HepG2 (cell line): ENCODE measurements around the gene C19orf73. TPM values are rescaled to one million over a fixed set of nuclear protein-coding genes. Genes with fewer than 3 reads are reported as not detected.

ENCODE experiments used
- BCL3 ChIP-seq: sonication (generic); formaldehyde crosslinking; IDR thresholded peaks from 2 replicates; pipeline ENCODE4 v1.5.1; 2020; ENCODE audit warnings: mild to moderate bottlenecking, missing genetic modification reagents, moderate library complexity
- EP300 ChIP-seq, 3 experiments: sonication (generic) in 1 of 3; formaldehyde crosslinking in 1 of 3; IDR thresholded peaks; 2 replicates each; pipeline versions ENCODE4 v1.5.1 to v1.6.1; 2011 to 2020; ENCODE audit warnings: low read depth in 2 of 3, low read length in 2 of 3, borderline replicate concordance in 1 of 3, improper control_type of control experiment in 1 of 3, mild to moderate bottlenecking in 1 of 3, missing genetic modification reagents in 1 of 3, moderate library complexity in 1 of 3
- FOXP1 ChIP-seq, 2 experiments: fragments of 450-650 bp in 1 of 2; IDR thresholded peaks; 2 replicates each; pipeline ENCODE4 v1.6.1; 2017 to 2018; ENCODE audit warnings: antibody characterized with exemption in 1 of 2
- HMGA1 ChIP-seq: sonication (generic); formaldehyde crosslinking; conservative IDR thresholded peaks from 2 replicates; pipeline ENCODE4 v1.4.0; 2020; ENCODE audit warnings: missing genetic modification reagents
- KLF16 ChIP-seq, 2 experiments: sonication (generic) in 1 of 2; formaldehyde crosslinking in 1 of 2; IDR thresholded peaks; 2 replicates each; pipeline versions ENCODE4 v1.6.1 to v1.8.0; 2016 to 2023; ENCODE audit warnings: missing genetic modification reagents in 2 of 2, missing compliant biosample characterization in 1 of 2
- LBX2 ChIP-seq: sonication (generic); formaldehyde crosslinking; IDR thresholded peaks from 2 replicates; pipeline ENCODE4 v1.5.0; 2020; ENCODE audit warnings: missing genetic modification reagents, mild to moderate bottlenecking, borderline replicate concordance
- MXD1 ChIP-seq: sonication (generic); formaldehyde crosslinking; IDR thresholded peaks from 2 replicates; pipeline ENCODE4 v1.4.0; 2020; ENCODE audit warnings: mild to moderate bottlenecking, missing genetic modification reagents
- POGZ ChIP-seq: sonication (generic); formaldehyde crosslinking; IDR thresholded peaks from 2 replicates; pipeline ENCODE4 v1.4.0; 2020; ENCODE audit warnings: mild to moderate bottlenecking, missing genetic modification reagents
- SMAD3 ChIP-seq: sonication (generic); formaldehyde crosslinking; IDR thresholded peaks from 2 replicates; pipeline ENCODE4 v1.4.0; 2020; ENCODE audit warnings: missing genetic modification reagents
- SPEN ChIP-seq: sonication (generic); formaldehyde crosslinking; IDR thresholded peaks from 2 replicates; pipeline ENCODE4 v1.5.1; 2020; ENCODE audit warnings: low read depth, mild to moderate bottlenecking, missing genetic modification reagents
- WIZ ChIP-seq: sonication (generic); formaldehyde crosslinking; IDR thresholded peaks from 2 replicates; pipeline ENCODE4 v1.5.1; 2020; ENCODE audit warnings: mild to moderate bottlenecking, missing genetic modification reagents
- ZBTB2 ChIP-seq: sonication (generic); formaldehyde crosslinking; IDR thresholded peaks from 2 replicates; pipeline ENCODE4 v1.8.0; 2022; ENCODE audit warnings: low read depth, missing genetic modification reagents
- ZFY ChIP-seq: sonication (generic); formaldehyde crosslinking; IDR thresholded peaks from 2 replicates; pipeline ENCODE4 v1.4.0; 2020; ENCODE audit warnings: missing genetic modification reagents
- ZMAT3 ChIP-seq: sonication (generic); formaldehyde crosslinking; conservative IDR thresholded peaks from 2 replicates; pipeline ENCODE4 v1.7.0; 2021; ENCODE audit warnings: missing genetic modification reagents
- ZNF382 ChIP-seq: sonication (generic); formaldehyde crosslinking; IDR thresholded peaks from 2 replicates; pipeline ENCODE4 v1.5.0; 2020; ENCODE audit warnings: missing genetic modification reagents, mild to moderate bottlenecking, borderline replicate concordance
- ZNF383 ChIP-seq: sonication (generic); formaldehyde crosslinking; IDR thresholded peaks from 2 replicates; pipeline ENCODE4 v1.4.0; 2020; ENCODE audit warnings: missing genetic modification reagents, mild to moderate bottlenecking, borderline replicate concordance
- polyA plus RNA-seq, 8 experiments: library from polyadenylated mRNA; depleted of rRNA in 3 of 8; stranded (reverse) in 7 of 8; unstranded in 1 of 8; fragments of >200 nt; fragmentation: Illumina TruSeq in 4 of 8; extraction: Trizol in 4 of 8; gene quantifications; 2 replicates each; pipeline versions ENCODE4 v1.2.1 to v1.2.3, GENCODE V29; 2011 to 2016; ENCODE audit warnings: low read depth in 4 of 8, missing spikeins in 1 of 8, mixed read lengths in 1 of 8; ENCODE audit not compliant: insufficient read depth in 1 of 8
- total RNA-seq, 5 experiments: library from RNA; depleted of rRNA; stranded (reverse); fragments of >200 nt; fragmentation: Illumina TruSeq; extraction: Trizol; gene quantifications; 2 replicates each; pipeline ENCODE4 v1.2.3, GENCODE V29; 2016; ENCODE audit warnings: low read depth in 1 of 5
- TF ChIP-seq, protein P1 (sequence below): sonication (generic); formaldehyde crosslinking; IDR thresholded peaks from 2 replicates; pipeline ENCODE4 v1.9.0; 2021; ENCODE audit warnings: missing genetic modification reagents, borderline replicate concordance
- TF ChIP-seq, protein P2 (sequence below): sonication (generic); formaldehyde crosslinking; IDR thresholded peaks from 2 replicates; pipeline ENCODE4 v1.8.0; 2022; ENCODE audit warnings: mild to moderate bottlenecking, missing genetic modification reagents, moderate library complexity

Gene C19orf73
- total and polyA plus RNA-seq, 2 of the 13 experiments (the other 11 are each of a cell fraction or from before 2014, with no cell fraction given) = 1.4 to 1.5 TPM

DNA sequence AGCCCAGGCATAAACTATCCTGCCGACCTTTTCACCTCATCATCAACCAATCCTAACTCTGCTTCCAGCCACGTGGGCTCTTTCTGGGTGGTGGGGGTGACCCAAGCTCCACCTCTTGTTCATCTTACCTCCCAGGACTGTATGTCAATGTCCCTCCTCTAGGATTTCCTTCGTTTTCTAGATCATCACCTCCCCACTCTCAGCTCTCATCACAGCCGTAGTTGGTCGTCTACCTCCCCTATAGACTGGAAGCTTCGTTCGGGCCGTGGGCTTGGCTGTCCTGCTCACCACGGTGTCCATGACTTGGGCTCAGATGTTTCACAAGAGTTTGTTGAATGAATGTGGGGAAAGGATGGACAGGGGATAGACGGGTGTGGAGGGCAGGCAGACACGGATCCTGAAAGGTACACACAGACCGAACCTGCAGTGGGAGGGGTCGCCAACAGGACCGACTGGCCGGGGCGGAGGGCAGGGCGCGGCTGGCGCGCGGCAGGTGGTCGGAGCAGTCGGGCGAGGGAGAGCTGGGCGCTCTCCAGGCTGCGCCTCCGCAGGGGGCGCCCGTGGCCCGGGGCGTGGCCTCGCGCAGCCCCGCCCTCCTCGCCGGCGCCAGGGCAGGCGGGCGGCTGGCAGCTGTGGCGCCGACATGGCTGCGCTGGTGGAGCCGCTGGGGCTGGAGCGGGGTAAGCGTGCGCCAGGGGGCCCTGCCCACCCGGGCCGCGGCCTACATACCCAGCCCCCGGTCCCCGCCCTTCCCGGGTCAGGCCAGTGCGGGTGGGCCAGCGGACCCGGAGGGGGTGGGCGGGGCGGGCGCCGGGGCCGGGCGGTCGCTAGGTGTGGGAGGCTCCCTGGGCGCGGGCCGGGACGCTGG is 4.9 kb downstream of the C19orf73 start, which contains the start of gene LIN7B (continued):
- TF ChIP-seq ZNF383 (CRISPR knock-in tag) = no peak
- no peak; a peak in 1 of 4 replicates for TF ChIP-seq EP300 (IDR thresholded peaks at IDR 0.05; ENCODE audit: low read depth in 2 of 2, low read length in 2 of 2)
- no peak for TF ChIP-seq EP300 (CRISPR knock-in tag; IDR thresholded peaks at IDR 0.05; ENCODE audit: borderline replicate concordance)
- TF ChIP-seq SPEN = no peak; the same call in 1 of the 2 replicates
- TF ChIP-seq ZFY (CRISPR knock-in tag) = no peak; the same call in 1 of the 2 replicates
- no peak for TF ChIP-seq ZBTB2
- no peak for TF ChIP-seq WIZ
- TF ChIP-seq, protein P1, sequence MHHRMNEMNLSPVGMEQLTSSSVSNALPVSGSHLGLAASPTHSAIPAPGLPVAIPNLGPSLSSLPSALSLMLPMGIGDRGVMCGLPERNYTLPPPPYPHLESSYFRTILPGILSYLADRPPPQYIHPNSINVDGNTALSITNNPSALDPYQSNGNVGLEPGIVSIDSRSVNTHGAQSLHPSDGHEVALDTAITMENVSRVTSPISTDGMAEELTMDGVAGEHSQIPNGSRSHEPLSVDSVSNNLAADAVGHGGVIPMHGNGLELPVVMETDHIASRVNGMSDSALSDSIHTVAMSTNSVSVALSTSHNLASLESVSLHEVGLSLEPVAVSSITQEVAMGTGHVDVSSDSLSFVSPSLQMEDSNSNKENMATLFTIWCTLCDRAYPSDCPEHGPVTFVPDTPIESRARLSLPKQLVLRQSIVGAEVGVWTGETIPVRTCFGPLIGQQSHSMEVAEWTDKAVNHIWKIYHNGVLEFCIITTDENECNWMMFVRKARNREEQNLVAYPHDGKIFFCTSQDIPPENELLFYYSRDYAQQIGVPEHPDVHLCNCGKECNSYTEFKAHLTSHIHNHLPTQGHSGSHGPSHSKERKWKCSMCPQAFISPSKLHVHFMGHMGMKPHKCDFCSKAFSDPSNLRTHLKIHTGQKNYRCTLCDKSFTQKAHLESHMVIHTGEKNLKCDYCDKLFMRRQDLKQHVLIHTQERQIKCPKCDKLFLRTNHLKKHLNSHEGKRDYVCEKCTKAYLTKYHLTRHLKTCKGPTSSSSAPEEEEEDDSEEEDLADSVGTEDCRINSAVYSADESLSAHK = no peak
- no peak for TF ChIP-seq FOXP1 (IDR thresholded peaks at IDR 0.05)
- no peak for TF ChIP-seq FOXP1 (CRISPR knock-in tag; IDR thresholded peaks at IDR 0.05)
- peak; percentile 24; the same call in 1 of the 2 replicates for TF ChIP-seq MXD1 (CRISPR knock-in tag)
- TF ChIP-seq BCL3 (CRISPR knock-in tag) = no peak; the same call in none of the 2 replicates
- TF ChIP-seq, protein P2, sequence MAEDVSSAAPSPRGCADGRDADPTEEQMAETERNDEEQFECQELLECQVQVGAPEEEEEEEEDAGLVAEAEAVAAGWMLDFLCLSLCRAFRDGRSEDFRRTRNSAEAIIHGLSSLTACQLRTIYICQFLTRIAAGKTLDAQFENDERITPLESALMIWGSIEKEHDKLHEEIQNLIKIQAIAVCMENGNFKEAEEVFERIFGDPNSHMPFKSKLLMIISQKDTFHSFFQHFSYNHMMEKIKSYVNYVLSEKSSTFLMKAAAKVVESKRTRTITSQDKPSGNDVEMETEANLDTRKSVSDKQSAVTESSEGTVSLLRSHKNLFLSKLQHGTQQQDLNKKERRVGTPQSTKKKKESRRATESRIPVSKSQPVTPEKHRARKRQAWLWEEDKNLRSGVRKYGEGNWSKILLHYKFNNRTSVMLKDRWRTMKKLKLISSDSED = no peak
- no peak for TF ChIP-seq HMGA1
- TF ChIP-seq SMAD3 = no peak
- no peak for TF ChIP-seq ZNF382 (CRISPR knock-in tag)
- TF ChIP-seq KLF16 (CRISPR knock-in tag; IDR thresholded peaks at IDR 0.05) = peak in 1 of 2 experiments; percentile 38; a peak in 2 of 4 replicates
- no peak for TF ChIP-seq POGZ (CRISPR knock-in tag)
- no peak; the same call in 1 of the 2 replicates for TF ChIP-seq LBX2 (CRISPR knock-in tag)
- TF ChIP-seq ZMAT3 = no peak; the same call in 1 of the 2 replicates
